ENCODE data around the gene TYRP1. TPM values are rescaled to one million over a fixed set of nuclear protein-coding genes. Genes with fewer than 3 reads are reported as not detected.

TYRP1 gene
- total RNA-seq, 1 experiment from 2014 or later, result 1.5 TPM

DNA sequence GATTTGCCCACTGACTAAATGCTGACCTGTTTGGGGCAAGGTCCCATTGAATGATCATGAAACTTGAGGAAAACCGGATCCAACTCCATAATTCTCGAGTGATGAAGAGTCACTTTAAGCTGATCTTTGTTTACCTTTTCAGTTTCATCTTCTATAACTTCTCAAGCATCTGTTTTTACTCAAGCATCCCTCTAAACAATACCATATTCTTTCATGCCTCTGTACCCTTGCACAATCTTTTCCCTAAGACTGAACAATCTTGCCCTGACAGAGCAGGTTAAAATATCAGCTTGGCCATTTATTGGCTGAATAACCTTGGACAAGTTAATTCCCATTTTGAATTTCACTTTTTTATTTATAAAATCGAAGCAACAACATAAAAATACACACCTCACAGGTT is 39.8 kb downstream of the TYRP1 start:
- Histone ChIP-seq H3K9me3 (ENCODE audit: low read depth, low read length, poor library complexity, severe bottlenecking) (no peaks in the 10 kb centered on the region), H3K27ac (ENCODE audit: low read depth, low read length, poor library complexity, severe bottlenecking) (no peak overlapping the region), H3K4me3 (ENCODE audit: low read depth, low read length, poor library complexity, severe bottlenecking) (no peak overlapping the region), H3K4me1 (ENCODE audit: insufficient read depth, low read length, poor library complexity, severe bottlenecking) (no peaks in the 10 kb centered on the region), H3K27me3 (replicated peaks; ENCODE audit: insufficient read depth, low read depth, low read length, poor library complexity) (no peaks in the 10 kb centered on the region), H3K36me3 (ENCODE audit: insufficient read depth, low read length, poor library complexity, severe bottlenecking) (no peaks in the 10 kb centered on the region)
- DNase-seq (ENCODE audit: low spot score), result no peak
- TF ChIP-seq, protein P1, sequence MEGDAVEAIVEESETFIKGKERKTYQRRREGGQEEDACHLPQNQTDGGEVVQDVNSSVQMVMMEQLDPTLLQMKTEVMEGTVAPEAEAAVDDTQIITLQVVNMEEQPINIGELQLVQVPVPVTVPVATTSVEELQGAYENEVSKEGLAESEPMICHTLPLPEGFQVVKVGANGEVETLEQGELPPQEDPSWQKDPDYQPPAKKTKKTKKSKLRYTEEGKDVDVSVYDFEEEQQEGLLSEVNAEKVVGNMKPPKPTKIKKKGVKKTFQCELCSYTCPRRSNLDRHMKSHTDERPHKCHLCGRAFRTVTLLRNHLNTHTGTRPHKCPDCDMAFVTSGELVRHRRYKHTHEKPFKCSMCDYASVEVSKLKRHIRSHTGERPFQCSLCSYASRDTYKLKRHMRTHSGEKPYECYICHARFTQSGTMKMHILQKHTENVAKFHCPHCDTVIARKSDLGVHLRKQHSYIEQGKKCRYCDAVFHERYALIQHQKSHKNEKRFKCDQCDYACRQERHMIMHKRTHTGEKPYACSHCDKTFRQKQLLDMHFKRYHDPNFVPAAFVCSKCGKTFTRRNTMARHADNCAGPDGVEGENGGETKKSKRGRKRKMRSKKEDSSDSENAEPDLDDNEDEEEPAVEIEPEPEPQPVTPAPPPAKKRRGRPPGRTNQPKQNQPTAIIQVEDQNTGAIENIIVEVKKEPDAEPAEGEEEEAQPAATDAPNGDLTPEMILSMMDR (conservative IDR thresholded peaks at IDR 0.05; ENCODE audit: low read depth, low read length), result no peak
- TF ChIP-seq EZH2 (IDR thresholded peaks at IDR 0.05; ENCODE audit: borderline replicate concordance, low read depth, low read length, poor library complexity, severe bottlenecking), result no peak
- BruUV-seq (replicated peaks), result no TSS peak
- POLR2A ChIA-PET (ENCODE audit: low non-redundant PET), result no interaction called here
- intact Hi-C loops (cut with micrococcal nuclease; ENCODE audit: unreplicated experiment), result no loop called here
- CTCF ChIA-PET, result no interaction called here

DNA sequence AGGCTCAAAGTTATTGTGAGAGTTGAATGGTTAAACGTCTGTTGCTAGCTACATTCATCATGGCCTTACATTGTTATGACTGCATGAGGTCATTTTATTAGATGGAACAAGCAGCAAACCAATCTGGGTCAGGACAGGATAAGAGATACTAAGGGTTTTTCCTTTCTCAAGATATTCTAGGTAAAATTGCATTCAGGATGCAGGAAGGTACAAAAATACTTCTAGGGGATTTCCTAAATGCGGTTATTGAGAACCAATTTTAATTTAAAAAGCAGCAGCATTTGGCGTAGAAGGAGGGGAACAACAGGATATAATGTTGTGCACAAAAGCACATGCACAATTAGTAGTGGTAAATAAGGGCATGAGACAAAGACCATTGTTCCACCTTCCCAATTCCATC is 42.5 kb downstream of the TYRP1 start:
- no peak overlapping the region for H3K4me3 ChIP-seq (ENCODE audit: low read depth, low read length, poor library complexity, severe bottlenecking)
- H3K36me3 ChIP-seq (ENCODE audit: insufficient read depth, low read length, poor library complexity, severe bottlenecking), result no peaks in the 10 kb centered on the region
- no peaks in the 10 kb centered on the region for H3K4me1 ChIP-seq (ENCODE audit: insufficient read depth, low read length, poor library complexity, severe bottlenecking)
- no peaks in the 10 kb centered on the region for H3K27me3 ChIP-seq (replicated peaks; ENCODE audit: insufficient read depth, low read depth, low read length, poor library complexity)
- TF ChIP-seq EZH2 (IDR thresholded peaks at IDR 0.05; ENCODE audit: borderline replicate concordance, low read depth, low read length, poor library complexity, severe bottlenecking), result no peak
- TF ChIP-seq, protein P1 (conservative IDR thresholded peaks at IDR 0.05; ENCODE audit: low read depth, low read length), result no peak
- no peak for DNase-seq (ENCODE audit: low spot score)
- CTCF ChIA-PET, result no interaction called here
- H3K9me3 ChIP-seq (ENCODE audit: low read depth, low read length, poor library complexity, severe bottlenecking), result no peaks in the 10 kb centered on the region
- POLR2A ChIA-PET (ENCODE audit: low non-redundant PET), result no interaction called here
- H3K27ac ChIP-seq (ENCODE audit: low read depth, low read length, poor library complexity, severe bottlenecking), result no peak overlapping the region
- intact Hi-C loops (cut with micrococcal nuclease; ENCODE audit: unreplicated experiment), result no loop called here
- BruUV-seq (replicated peaks), result no TSS peak

DNA sequence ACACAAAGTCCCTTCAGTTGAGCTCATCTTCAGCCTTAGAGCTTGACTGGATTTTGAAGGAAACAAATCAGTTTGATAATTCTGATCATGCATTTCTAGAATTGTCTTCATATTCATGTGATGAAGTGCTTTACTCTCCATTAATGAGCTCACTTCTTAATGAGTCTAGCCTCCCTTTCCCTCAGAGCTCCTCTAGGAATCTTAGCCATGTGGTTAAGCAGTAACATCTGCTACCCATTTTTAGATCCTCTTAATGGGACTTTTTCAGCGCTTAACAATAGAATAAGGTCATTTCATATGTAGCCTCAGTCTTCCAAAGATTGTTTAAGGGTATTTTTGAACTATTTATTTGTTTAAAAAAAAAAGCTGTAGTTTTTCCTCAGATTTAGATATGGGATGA is 44.7 kb downstream of the TYRP1 start:
- no peak overlapping the region for H3K27ac ChIP-seq (ENCODE audit: low read depth, low read length, poor library complexity, severe bottlenecking)
- no peaks in the 10 kb centered on the region for H3K4me1 ChIP-seq (ENCODE audit: insufficient read depth, low read length, poor library complexity, severe bottlenecking)
- TF ChIP-seq, protein P1 (conservative IDR thresholded peaks at IDR 0.05; ENCODE audit: low read depth, low read length), result no peak
- TF ChIP-seq EZH2 (IDR thresholded peaks at IDR 0.05; ENCODE audit: borderline replicate concordance, low read depth, low read length, poor library complexity, severe bottlenecking), result no peak
- intact Hi-C loops (cut with micrococcal nuclease; ENCODE audit: unreplicated experiment), result no loop called here
- ChIA-PET POLR2A (ENCODE audit: low non-redundant PET) (interaction anchor here (0.6 to 0.7 kb wide), 2 partner anchors 147 to 1640 kb away, joined by 6 to 7 read pairs; no protein-coding TSS in a partner anchor), CTCF (interaction anchor here (0.6 kb wide), 1 partner anchor 149 kb away, joined by 9 read pairs; no protein-coding TSS in a partner anchor)
- no peak overlapping the region for H3K4me3 ChIP-seq (ENCODE audit: low read depth, low read length, poor library complexity, severe bottlenecking)
- peak; percentile 9 for DNase-seq (ENCODE audit: low spot score)
- H3K36me3 ChIP-seq (ENCODE audit: insufficient read depth, low read length, poor library complexity, severe bottlenecking), result no peaks in the 10 kb centered on the region
- no peaks in the 10 kb centered on the region for H3K9me3 ChIP-seq (ENCODE audit: low read depth, low read length, poor library complexity, severe bottlenecking)
- BruUV-seq (replicated peaks), result no TSS peak
- H3K27me3 ChIP-seq (replicated peaks; ENCODE audit: insufficient read depth, low read depth, low read length, poor library complexity), result no peaks in the 10 kb centered on the region

Data from A673 (cell line).